ENCODE measurements around the gene PCDHGB2.
A peak's percentile ranks its signal among the peaks of the same experiment; 100 is the strongest.
"Not testable (repeated sequence)": the region's sequence is repeated elsewhere in the genome, so short reads cannot be mapped to it uniquely, and the experiment has no call there.

PCDHGB2 gene

GRCh38 chr5:141322261-141322660 lies 37.5 kb upstream of the PCDHGB2 start:
- TF ChIP-seq CTCF (IDR thresholded peaks at IDR 0.05; ENCODE audit: extremely low read depth, insufficient read depth, missing control alignments) = no peak
- no peak for DNase-seq (ENCODE audit: low spot score)
- in situ Hi-C loops (cut with MboI; ENCODE audit: low pct_unique_long_range_greater_than_20kb, low sequenced_read_pairs, unreplicated experiment) = no loop called here

GRCh38 chr5:141326088-141326854 lies 33.5 kb upstream of the PCDHGB2 start:
- in situ Hi-C loops (cut with MboI; ENCODE audit: low pct_unique_long_range_greater_than_20kb, low sequenced_read_pairs, unreplicated experiment) = no loop called here
- DNase-seq (ENCODE audit: low spot score) = no peak
- peak; percentile 31 for TF ChIP-seq CTCF (IDR thresholded peaks at IDR 0.05; ENCODE audit: extremely low read depth, insufficient read depth, missing control alignments)

GRCh38 chr5:141328231-141328630 lies 31.6 kb upstream of the PCDHGB2 start:
- DNase-seq (ENCODE audit: low spot score) = no peak
- no peak for TF ChIP-seq CTCF (IDR thresholded peaks at IDR 0.05; ENCODE audit: extremely low read depth, insufficient read depth, missing control alignments)
- in situ Hi-C loops (cut with MboI; ENCODE audit: low pct_unique_long_range_greater_than_20kb, low sequenced_read_pairs, unreplicated experiment) = no loop called here

- TF ChIP-seq CTCF (IDR thresholded peaks at IDR 0.05; ENCODE audit: extremely low read depth, insufficient read depth, missing control alignments) = peak; percentile 68
- DNase-seq (ENCODE audit: low spot score) = no peak
- in situ Hi-C loops (cut with MboI; ENCODE audit: low pct_unique_long_range_greater_than_20kb, low sequenced_read_pairs, unreplicated experiment) = no loop called here
Observed at GRCh38 chr5:141330299-141331080, 29.3 kb upstream of the PCDHGB2 start, which contains the start of gene PCDHGA1. PCDHGA1 (plus strand) TSS chr5:141330514.

- DNase-seq (ENCODE audit: low spot score); in situ Hi-C loops (cut with MboI; ENCODE audit: low pct_unique_long_range_greater_than_20kb, low sequenced_read_pairs, unreplicated experiment): not testable (repeated sequence)
Observed at GRCh38 chr5:141332571-141332970, 27.2 kb upstream of the PCDHGB2 start.

- DNase-seq (ENCODE audit: low spot score) = no peak
- in situ Hi-C loops (cut with MboI; ENCODE audit: low pct_unique_long_range_greater_than_20kb, low sequenced_read_pairs, unreplicated experiment) = no loop called here
- peak; percentile 51 for TF ChIP-seq CTCF (IDR thresholded peaks at IDR 0.05; ENCODE audit: extremely low read depth, insufficient read depth, missing control alignments)
Observed at GRCh38 chr5:141338538-141339306, 21.1 kb upstream of the PCDHGB2 start, which contains the start of gene PCDHGA2. PCDHGA2 (plus strand) TSS chr5:141338760.

GRCh38 chr5:141340781-141341354 lies 18.9 kb upstream of the PCDHGB2 start:
- DNase-seq (ENCODE audit: low spot score); in situ Hi-C loops (cut with MboI; ENCODE audit: low pct_unique_long_range_greater_than_20kb, low sequenced_read_pairs, unreplicated experiment): not testable (repeated sequence)

Measured in GM13977 (cell line).